GM23338 (cell line): ENCODE measurements around the gene HACL1.

ENCODE experiments used
- CTCF ChIP-seq, 2 experiments: fragments of 200-600 bp in 1 of 2; sonication (generic) in 1 of 2; conservative IDR thresholded peaks; 2 replicates each; pipeline versions ENCODE4 v1.5.1 to v1.6.1; 2016 to 2017; ENCODE audit warnings: antibody characterized with exemption in 2 of 2, low read depth in 2 of 2, mild to moderate bottlenecking in 2 of 2, moderate library complexity in 1 of 2
- EZH2 ChIP-seq: fragments of 200-600 bp; sonication (generic); IDR thresholded peaks from one replicate; pipeline ENCODE4 v1.8.0; 2017; ENCODE audit warnings: antibody characterized with exemption, mild to moderate bottlenecking, low read depth; ENCODE audit not compliant: unreplicated experiment
- REST ChIP-seq: IDR thresholded peaks from one replicate; pipeline ENCODE4 v1.6.1; 2018; ENCODE audit warnings: antibody characterized with exemption; ENCODE audit not compliant: unreplicated experiment

- no peak for TF ChIP-seq CTCF (conservative IDR thresholded peaks at IDR 0.05; ENCODE audit: low read depth in 2 of 2)
- no peak for TF ChIP-seq REST
- no peak for TF ChIP-seq EZH2
These were observed 63.0 kb downstream of the HACL1 start for GRCh38 chr3:15538345-15538744.
